Measurements from ENCODE around the gene TTYH3.
A peak's percentile ranks its signal among the peaks of the same experiment; 100 is the strongest.

TTYH3 gene

DNA sequence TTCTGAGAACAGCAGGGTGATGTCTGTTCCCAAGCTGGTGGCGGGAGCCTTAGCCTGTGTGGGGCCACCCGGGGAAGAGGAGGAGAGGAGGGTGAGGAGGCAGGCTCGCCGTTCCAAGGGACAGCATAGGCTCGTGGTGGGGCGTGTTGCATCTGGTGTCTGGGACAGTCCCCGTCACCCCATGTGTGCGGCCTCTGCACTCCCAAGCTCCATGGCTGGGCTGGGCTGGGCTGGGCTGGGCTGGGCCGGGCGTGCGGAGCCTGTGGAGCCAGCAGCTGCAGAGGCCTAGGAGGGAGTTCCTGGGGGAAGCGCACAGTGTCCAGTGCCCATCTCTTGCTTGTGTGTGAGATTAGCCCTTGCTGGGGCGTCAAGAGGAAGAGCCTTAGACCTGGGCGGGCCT is 20.9 kb upstream of the TTYH3 start:
- Histone ChIP-seq H3K9ac (ENCODE audit: low read length in 2 of 2) (no peak overlapping the region), H3K27me3 (ENCODE audit: control insufficient read depth in 1 of 2, insufficient read depth in 2 of 2, low read length in 2 of 2) (no peaks in the 10 kb centered on the region), H3K27ac (ENCODE audit: low read length) (no peak overlapping the region), H3K36me3 (ENCODE audit: control insufficient read depth in 2 of 2, insufficient read depth in 2 of 2, low read length in 2 of 2) (peaks cover 0 to 7% of the 10 kb centered on the region in 2 donors), H3K9me3 (ENCODE audit: control insufficient read depth in 2 of 2, low read length in 2 of 2) (no peaks in the 10 kb centered on the region), H3K4me3 (ENCODE audit: low read length in 2 of 2) (no peak overlapping the region), H3K4me1 (ENCODE audit: control insufficient read depth, insufficient read depth, low read length) (peaks cover 22% of the 10 kb centered on the region)

DNA sequence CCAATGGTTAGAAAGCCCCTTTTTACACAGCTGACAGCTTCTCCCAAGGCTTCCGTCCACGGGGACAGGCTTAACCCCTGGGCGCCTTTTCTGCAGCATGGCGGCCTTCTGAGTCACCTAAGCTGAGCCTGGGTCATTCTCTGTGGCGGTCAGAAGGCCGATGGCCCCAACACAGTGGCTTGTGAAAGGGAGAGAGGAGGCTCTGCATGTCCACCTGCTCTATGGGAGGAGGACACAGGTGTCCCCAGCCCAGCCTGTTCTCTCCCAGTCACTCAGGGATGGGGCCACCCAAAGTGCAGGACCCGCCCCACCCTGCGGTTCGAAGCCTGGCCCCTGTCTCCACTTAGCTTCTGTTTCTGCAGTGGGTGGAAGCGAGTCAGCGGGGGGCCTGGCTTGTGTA is 20.4 kb upstream of the TTYH3 start:
- peaks cover 22% of the 10 kb centered on the region for H3K4me1 ChIP-seq (ENCODE audit: control insufficient read depth, insufficient read depth, low read length)
- no peaks in the 10 kb centered on the region for H3K9me3 ChIP-seq (ENCODE audit: control insufficient read depth in 2 of 2, low read length in 2 of 2)
- H3K36me3 ChIP-seq (ENCODE audit: control insufficient read depth in 2 of 2, insufficient read depth in 2 of 2, low read length in 2 of 2) = peaks cover 0 to 5% of the 10 kb centered on the region in 2 donors
- H3K9ac ChIP-seq (ENCODE audit: low read length in 2 of 2) = no peak overlapping the region
- H3K27ac ChIP-seq (ENCODE audit: low read length) = no peak overlapping the region
- H3K27me3 ChIP-seq (ENCODE audit: control insufficient read depth in 1 of 2, insufficient read depth in 2 of 2, low read length in 2 of 2) = no peaks in the 10 kb centered on the region
- H3K4me3 ChIP-seq (ENCODE audit: low read length in 2 of 2) = no peak overlapping the region

DNA sequence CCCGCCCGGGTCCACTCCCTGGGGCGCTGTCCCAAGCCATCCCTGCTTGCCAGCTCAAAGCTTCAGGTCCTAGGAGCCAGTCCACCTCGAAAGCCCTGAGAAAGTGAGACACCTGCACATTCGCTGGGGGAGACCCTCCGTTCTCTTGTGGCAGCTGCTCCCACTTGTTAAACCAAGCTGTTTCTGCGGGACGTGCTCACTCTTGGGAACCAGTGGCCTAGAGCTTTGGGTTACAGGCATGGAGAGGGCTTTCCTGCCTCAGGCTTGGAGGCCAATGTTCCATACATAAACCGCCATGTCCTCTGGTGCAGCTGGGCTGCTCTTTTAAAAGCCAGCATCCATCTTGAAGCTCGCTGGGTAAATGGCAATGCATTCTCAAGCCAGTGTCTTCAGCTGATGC is 19.9 kb upstream of the TTYH3 start:
- no peak overlapping the region for H3K4me3 ChIP-seq (ENCODE audit: low read length in 2 of 2)
- no peak overlapping the region for H3K27ac ChIP-seq (ENCODE audit: low read length)
- no peaks in the 10 kb centered on the region for H3K27me3 ChIP-seq (ENCODE audit: control insufficient read depth in 1 of 2, insufficient read depth in 2 of 2, low read length in 2 of 2)
- no peak overlapping the region for H3K9ac ChIP-seq (ENCODE audit: low read length in 2 of 2)
- no peaks in the 10 kb centered on the region for H3K9me3 ChIP-seq (ENCODE audit: control insufficient read depth in 2 of 2, low read length in 2 of 2)
- H3K36me3 ChIP-seq (ENCODE audit: control insufficient read depth in 2 of 2, insufficient read depth in 2 of 2, low read length in 2 of 2) = peaks cover 0 to 5% of the 10 kb centered on the region in 2 donors
- H3K4me1 ChIP-seq (ENCODE audit: control insufficient read depth, insufficient read depth, low read length) = peaks cover 26% of the 10 kb centered on the region

DNA sequence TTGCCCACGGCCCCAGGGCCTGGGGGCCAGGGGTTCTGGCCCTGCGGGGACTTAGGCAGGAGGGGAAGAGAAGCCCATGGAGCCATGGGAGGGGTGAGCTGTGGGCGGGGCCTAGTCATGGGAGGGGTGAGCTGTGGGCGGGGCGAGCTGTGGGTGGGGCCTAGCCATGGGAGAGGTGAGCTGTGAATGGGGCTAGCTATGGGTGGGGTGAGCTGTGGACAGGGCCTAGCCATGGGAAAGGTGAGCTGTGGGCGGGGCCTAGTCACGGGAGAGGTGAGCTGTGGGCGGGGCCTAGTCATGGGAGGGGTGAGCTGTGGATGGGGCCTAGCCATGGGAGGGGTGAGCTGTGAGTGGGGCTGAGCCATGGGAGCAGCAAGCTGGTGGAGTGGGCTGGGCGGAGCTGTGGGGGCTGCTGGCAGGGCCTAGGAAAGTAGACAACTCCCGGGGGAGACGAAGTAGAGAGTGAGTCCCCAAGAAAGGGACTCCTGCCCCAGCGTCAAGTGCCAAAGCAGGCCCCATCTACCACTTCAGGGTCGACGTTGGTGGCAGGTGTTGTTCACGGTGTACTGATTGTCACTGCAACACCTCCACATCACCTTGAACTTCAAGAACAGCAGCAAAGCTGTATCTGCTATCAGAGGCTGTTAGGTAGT is 19.2 kb upstream of the TTYH3 start:
- Histone ChIP-seq H3K27me3 (ENCODE audit: control insufficient read depth in 1 of 2, insufficient read depth in 2 of 2, low read length in 2 of 2) (no peaks in the 10 kb centered on the region), H3K4me1 (ENCODE audit: control insufficient read depth, insufficient read depth, low read length) (peaks cover 32% of the 10 kb centered on the region), H3K9ac (ENCODE audit: low read length in 2 of 2) (no peak overlapping the region), H3K4me3 (ENCODE audit: low read length in 2 of 2) (no peak overlapping the region), H3K9me3 (ENCODE audit: control insufficient read depth in 2 of 2, low read length in 2 of 2) (no peaks in the 10 kb centered on the region), H3K36me3 (ENCODE audit: control insufficient read depth in 2 of 2, insufficient read depth in 2 of 2, low read length in 2 of 2) (peaks cover 0 to 5% of the 10 kb centered on the region in 2 donors), H3K27ac (ENCODE audit: low read length) (no peak overlapping the region)

DNA sequence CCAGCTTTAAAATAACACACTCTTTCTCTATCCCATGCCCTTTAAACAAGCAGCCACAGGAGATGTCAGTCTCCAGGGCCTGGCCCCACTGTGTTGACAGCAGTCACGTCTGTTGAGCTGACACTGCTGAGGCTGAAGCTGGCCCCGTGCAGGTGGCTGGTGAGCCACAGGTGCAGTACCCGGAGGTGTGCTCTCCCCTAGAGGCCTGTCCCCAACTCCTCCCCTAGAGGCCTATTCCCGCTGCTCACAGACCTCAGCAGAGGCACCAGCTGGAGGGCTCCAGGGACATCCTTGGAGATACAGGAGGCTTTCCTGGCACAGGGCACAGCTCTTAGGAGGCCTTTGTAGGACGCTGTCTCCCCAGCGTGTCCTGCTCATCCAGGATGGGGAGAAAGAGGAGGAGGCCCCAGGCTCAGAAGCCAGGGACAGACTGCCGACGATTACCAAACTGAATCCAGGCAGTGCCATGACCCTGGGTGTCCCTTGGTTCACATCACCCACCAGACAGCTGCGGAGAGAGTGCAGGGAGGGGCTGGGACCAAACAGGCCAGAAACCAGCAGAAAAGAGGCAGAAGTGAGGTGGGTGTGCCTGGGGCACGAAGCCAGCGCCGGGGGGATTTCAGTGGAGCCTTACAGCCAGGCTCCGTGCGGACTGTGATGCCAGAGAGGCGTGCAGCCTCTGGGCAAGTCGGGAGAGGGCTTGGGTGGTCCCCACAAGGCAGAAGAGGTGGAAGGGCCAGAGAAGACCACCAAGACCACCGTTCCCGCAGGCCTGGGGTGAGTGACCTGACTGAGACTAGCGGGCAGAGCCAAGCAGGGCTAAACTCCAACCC is 18.5 kb upstream of the TTYH3 start:
- Histone ChIP-seq H3K4me1 (ENCODE audit: control insufficient read depth, insufficient read depth, low read length) (peaks cover 38% of the 10 kb centered on the region), H3K4me3 (ENCODE audit: low read length in 2 of 2) (peak overlapping the region; percentile 1 to 59), H3K9me3 (ENCODE audit: control insufficient read depth in 2 of 2, low read length in 2 of 2) (no peaks in the 10 kb centered on the region), H3K27ac (ENCODE audit: low read length) (peak overlapping the region; percentile 18), H3K9ac (ENCODE audit: low read length in 2 of 2) (peak overlapping the region in 1 of 2 donors; percentile 5), H3K27me3 (ENCODE audit: control insufficient read depth in 1 of 2, insufficient read depth in 2 of 2, low read length in 2 of 2) (peaks cover 0 to 2% of the 10 kb centered on the region in 2 donors), H3K36me3 (ENCODE audit: control insufficient read depth in 2 of 2, insufficient read depth in 2 of 2, low read length in 2 of 2) (peaks cover 0 to 3% of the 10 kb centered on the region in 2 donors)

DNA sequence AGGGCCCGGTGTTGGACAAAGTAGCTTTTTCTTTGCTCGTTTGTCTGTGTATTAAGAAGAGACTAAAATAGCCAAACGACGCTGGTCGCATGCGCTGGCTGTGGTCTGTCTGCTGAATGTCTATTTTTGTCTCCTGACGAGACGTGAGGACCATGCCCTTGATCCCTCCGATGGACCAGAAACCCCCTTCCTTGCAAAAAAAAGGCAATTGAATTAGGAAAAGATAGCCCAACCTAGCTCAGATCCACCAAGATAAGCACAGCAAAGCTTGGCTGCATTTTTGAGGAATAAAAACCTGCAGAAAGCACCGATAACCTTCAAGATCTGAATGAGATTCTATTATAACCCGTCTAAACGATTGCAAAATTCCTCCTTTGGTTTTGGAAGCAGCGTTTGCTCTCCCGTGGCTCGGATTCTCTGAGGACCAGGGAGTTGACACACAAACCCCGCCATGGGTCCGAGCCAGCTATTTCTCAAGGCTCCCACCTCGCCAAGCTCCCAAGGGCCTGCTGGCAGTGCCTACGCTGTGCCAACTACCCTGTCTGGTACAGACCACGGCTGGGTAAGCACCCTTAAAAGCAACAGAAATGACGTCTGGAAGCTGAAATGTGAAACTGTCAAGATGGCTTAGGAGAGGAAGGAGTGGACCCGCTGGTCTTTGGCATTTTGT is 17.7 kb upstream of the TTYH3 start:
- Histone ChIP-seq H3K27me3 (ENCODE audit: control insufficient read depth in 1 of 2, insufficient read depth in 2 of 2, low read length in 2 of 2) (peaks cover 0 to 2% of the 10 kb centered on the region in 2 donors), H3K36me3 (ENCODE audit: control insufficient read depth in 2 of 2, insufficient read depth in 2 of 2, low read length in 2 of 2) (peaks cover 0 to 3% of the 10 kb centered on the region in 2 donors), H3K9ac (ENCODE audit: low read length in 2 of 2) (peak overlapping the region; percentile 10 to 36), H3K4me1 (ENCODE audit: control insufficient read depth, insufficient read depth, low read length) (peaks cover 41% of the 10 kb centered on the region), H3K27ac (ENCODE audit: low read length) (peak overlapping the region; percentile 18), H3K9me3 (ENCODE audit: control insufficient read depth in 2 of 2, low read length in 2 of 2) (no peaks in the 10 kb centered on the region), H3K4me3 (ENCODE audit: low read length in 2 of 2) (peak overlapping the region; percentile 45 to 59)

DNA sequence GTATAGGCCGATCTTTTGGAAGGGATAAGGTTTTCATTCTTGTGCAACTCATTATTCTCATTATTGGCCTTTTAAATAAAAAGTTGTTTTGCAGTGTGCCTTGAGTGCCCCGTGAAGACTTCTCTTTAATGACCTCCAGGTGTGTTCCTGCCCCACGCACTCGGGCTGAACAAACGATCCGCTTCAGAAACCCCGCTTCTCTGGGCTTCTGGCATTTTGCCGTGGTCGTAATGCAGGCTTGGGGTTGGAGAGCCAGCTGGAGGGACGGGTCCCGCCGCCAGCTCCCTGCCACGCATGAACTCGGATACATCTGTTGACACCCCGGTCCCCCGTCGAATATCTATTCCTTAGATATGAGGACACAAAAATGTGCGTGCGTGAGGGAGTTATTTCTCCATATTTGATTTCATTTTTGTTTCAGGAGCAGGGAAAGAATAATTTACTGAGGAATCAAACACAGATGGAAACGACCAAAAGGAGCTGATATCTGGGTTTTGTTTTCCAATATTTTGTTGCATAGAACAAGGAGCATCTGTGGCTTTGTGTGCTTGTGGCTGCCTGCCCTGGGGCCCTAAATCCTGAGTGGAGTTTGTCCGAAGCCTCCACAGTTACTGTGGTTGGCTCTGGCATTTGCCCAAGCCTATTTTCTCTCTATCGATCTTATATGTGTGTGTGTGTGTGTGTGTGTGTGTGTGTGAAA is 17.0 kb upstream of the TTYH3 start:
- H3K9me3 ChIP-seq (ENCODE audit: control insufficient read depth in 2 of 2, low read length in 2 of 2) = no peaks in the 10 kb centered on the region
- peaks cover 0 to 2% of the 10 kb centered on the region in 2 donors for H3K27me3 ChIP-seq (ENCODE audit: control insufficient read depth in 1 of 2, insufficient read depth in 2 of 2, low read length in 2 of 2)
- H3K36me3 ChIP-seq (ENCODE audit: control insufficient read depth in 2 of 2, insufficient read depth in 2 of 2, low read length in 2 of 2) = peaks cover 0 to 3% of the 10 kb centered on the region in 2 donors
- H3K4me3 ChIP-seq (ENCODE audit: low read length in 2 of 2) = peak overlapping the region; percentile 45 to 59
- H3K9ac ChIP-seq (ENCODE audit: low read length in 2 of 2) = no peak overlapping the region
- peak overlapping the region; percentile 18 for H3K27ac ChIP-seq (ENCODE audit: low read length)
- peaks cover 41% of the 10 kb centered on the region for H3K4me1 ChIP-seq (ENCODE audit: control insufficient read depth, insufficient read depth, low read length)

DNA sequence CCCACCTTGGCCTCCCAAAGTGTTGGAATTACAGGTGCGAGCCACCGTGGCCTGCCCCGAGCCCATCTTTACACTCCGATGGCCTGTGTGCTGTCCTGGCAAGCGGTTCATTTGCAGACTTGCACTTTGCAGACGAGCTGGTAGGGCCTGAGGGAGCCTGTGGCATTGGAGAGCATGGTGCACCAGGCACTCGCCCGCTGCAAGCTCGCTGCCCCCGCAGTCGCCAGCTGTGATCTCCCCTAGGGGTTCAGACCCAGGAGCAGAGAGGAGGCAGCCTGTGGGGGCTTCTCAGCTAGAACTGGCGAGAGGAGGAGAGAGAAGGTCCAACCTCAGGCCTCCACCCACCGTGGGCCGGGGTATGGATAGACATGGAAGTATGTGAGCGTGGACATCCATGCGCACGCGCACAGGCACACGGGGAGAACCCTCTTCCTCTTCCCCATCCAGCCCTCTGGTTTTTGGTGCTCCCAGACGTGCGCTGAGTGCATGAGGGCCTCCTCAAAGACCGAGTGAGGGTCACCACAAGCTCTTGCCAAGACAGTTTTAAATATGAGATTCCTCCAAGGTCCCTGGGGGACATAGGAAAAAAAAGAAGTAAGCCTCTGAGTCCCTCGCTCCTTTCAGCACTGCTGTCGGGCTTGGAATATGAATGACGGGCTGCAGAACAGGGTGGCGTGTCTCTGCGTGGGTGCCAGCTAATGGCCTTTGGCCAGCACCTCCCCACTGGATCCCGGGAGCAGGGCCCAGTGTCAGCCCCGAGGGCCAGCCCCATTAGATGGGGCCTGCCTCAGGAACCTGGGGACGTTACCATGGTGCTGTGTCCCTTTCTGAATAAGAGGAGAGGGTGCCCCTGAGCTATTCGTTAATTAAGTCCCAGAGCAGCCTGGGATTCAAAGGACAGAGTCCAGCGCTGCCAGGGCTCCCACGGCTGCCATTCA is 15.1 kb upstream of the TTYH3 start:
- Histone ChIP-seq H3K36me3 (ENCODE audit: control insufficient read depth in 2 of 2, insufficient read depth in 2 of 2, low read length in 2 of 2) (no peaks in the 10 kb centered on the region), H3K4me1 (ENCODE audit: control insufficient read depth, insufficient read depth, low read length) (peaks cover 46% of the 10 kb centered on the region), H3K9ac (ENCODE audit: low read length in 2 of 2) (no peak overlapping the region), H3K9me3 (ENCODE audit: control insufficient read depth in 2 of 2, low read length in 2 of 2) (no peaks in the 10 kb centered on the region), H3K4me3 (ENCODE audit: low read length in 2 of 2) (peak overlapping the region in 1 of 2 donors; percentile 44), H3K27ac (ENCODE audit: low read length) (no peak overlapping the region), H3K27me3 (ENCODE audit: control insufficient read depth in 1 of 2, insufficient read depth in 2 of 2, low read length in 2 of 2) (peaks cover 0 to 2% of the 10 kb centered on the region in 2 donors)

DNA sequence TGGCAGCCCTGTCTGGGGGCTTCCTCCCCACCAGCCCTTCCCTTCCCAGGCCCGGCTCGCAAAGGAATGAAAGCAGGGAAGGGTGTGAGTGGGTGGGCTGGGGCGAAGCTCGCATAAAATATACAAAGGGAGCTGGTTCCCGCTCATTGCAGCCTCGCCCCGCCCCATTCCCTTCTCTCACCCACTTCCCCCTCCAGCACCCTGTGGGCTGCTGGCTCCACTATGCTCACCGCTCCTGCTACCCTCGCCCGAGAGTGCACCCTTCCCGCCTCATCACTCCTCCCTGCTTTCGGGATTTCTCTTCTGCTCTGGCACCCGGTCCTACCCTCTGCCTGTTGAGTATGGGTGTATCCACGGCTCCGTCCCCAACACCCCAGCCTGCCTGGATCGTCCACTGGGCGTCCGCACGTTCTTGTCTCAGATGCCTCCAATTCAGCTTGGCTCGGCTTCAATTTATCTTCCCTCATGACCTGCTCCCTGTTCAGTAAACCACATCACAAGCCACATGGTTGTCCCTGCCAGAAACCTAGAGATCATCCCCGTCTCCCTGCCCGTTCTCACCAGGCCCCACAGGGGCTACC is 14.4 kb upstream of the TTYH3 start:
- Histone ChIP-seq H3K9me3 (ENCODE audit: control insufficient read depth in 2 of 2, low read length in 2 of 2) (no peaks in the 10 kb centered on the region), H3K27ac (ENCODE audit: low read length) (no peak overlapping the region), H3K4me3 (ENCODE audit: low read length in 2 of 2) (peak overlapping the region; percentile 42 to 44), H3K9ac (ENCODE audit: low read length in 2 of 2) (no peak overlapping the region), H3K4me1 (ENCODE audit: control insufficient read depth, insufficient read depth, low read length) (peaks cover 52% of the 10 kb centered on the region), H3K36me3 (ENCODE audit: control insufficient read depth in 2 of 2, insufficient read depth in 2 of 2, low read length in 2 of 2) (no peaks in the 10 kb centered on the region), H3K27me3 (ENCODE audit: control insufficient read depth in 1 of 2, insufficient read depth in 2 of 2, low read length in 2 of 2) (peaks cover 0 to 2% of the 10 kb centered on the region in 2 donors)
